Activated CD8-positive, alpha-beta memory T cell treated with anti-CD3 and anti-CD28 coated beads for 1 hour (primary cell): Measurements from ENCODE around the gene TSPO2.

Experiments used
- DNase-seq, 2 donors: peaks; one replicate each; pipeline ENCODE4 v3.0.0-alpha.2; 2020; ENCODE audit warnings: low read depth in 1 of 2; ENCODE audit errors: extremely low read depth in 1 of 2

Gene TSPO2

DNA sequence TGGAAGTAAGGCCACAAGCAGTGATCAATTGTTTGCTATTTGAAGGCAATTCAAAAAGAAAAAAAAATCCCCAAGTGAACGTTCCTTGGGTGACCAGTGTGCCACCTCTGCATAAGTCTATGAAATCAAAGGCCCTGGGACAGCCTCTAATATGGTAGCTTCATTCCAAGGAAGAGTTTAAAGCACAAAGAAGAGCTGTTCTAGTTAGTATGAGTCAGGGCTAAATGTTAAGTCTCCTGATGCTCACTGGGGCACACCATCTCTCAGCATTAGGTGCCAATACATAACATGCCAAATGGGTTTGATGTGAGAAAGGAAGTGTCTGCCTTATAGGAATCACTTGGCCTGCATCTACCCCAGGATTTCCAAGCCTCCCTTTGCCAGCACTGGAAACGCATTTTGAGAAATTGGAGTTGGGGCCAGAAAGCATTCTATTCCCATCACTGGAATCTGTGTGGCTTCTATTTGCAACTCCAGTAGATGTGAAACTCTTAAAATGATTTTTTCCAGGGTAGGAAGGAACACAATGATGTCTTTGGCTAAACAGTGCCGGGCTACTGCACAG lies 16.2 kb upstream of the TSPO2 start:
- DNase-seq = no peak

DNA sequence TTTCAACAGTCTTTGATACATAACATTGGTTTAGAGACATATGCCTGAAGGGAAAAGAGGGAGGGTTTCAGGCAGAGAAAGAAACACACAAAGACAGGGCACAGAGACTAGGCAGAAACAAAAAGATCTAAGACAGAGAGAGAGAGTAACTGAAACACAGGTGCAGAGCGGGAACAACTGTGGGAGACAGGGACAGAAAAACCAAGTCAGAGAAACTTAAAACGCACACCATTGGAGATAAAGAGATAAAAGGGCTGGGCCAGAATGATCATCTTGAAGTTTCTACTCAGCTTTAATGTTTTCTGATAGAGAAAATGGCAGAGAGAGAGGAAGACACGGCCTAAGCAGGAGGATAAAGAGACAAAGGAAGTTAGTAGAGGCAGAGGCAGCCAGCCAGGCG lies 15.0 kb upstream of the TSPO2 start:
- DNase-seq = no peak

DNA sequence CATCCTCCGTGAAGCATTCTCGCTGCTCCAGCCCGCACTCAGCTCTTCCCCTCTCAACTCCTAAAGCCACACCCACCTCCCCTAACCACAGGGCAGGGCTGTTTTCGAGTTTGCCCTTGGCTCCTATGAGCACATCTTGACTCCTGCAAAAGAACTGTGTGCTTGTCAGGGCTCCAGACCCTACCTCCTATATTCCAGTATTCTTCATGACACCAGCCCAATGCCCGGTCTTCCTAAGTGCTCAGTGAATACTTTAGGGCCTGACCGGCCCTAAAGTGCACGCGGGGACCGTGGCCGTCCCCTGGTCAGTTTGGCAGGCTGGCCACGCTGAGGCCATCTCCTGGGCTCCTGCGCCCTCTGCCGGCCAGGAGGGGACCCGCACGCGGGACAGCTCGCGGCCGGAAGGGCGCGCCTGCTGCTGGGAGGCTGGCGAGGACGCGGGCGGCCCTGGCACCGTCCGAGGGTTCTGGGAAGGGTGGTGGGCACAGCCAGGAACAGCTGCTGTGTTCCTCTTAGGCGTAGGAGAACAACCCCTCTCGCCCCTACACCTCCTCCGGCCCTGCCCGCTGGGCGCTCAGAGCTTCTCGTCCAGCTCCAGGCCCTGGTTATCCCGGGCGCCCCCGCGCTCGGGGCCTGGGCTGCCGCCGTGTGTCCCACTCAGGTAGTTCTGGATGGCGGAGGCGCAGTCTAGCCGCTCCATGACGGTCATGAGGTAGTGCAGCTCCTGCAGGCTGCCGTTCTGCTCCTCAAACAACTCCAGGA lies 14.3 kb upstream of the TSPO2 start:
- DNase-seq = peak in 1 of 2 donors; percentile 61

DNA sequence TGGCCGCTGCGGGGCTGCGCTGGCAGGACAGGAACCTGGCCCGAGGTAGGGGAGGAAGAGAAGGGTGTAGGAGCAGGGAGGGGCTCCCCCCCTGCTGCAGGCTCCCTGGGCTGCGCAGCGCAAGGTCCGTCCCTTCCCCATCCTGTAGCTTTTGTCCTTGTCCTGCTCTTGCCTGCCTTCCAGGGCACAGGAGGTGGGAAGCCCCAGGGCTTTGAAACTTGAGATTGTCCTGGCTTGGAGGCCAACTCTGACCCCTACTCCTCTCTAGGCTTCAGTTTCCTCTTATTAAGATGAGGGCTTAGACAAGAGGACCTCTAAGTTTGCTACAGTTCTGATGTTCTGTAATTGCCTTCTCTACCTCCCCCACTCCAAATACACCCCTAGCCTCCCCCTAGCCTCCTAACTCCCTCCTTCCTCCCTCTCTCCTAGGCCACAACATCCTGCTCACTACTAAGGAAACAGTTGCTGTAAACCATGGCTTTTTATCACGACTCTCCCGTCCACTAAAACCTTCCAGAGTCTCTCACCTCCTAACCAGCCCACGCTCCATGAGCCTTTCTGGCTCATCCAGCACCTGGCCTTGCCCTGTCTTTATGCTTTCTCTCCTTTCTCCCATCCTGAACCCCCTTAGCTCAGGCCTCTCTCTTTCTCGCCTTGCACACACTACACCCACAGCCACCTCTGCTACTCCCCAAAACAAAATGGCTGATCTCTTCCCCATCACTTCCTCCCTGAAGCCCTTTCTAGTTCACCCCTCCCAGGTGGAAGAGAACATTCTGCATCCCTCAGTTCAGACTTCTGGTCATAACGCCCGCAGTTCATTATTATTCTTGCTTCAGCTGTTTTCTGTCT lies 13.5 kb upstream of the TSPO2 start:
- DNase-seq = no peak

DNA sequence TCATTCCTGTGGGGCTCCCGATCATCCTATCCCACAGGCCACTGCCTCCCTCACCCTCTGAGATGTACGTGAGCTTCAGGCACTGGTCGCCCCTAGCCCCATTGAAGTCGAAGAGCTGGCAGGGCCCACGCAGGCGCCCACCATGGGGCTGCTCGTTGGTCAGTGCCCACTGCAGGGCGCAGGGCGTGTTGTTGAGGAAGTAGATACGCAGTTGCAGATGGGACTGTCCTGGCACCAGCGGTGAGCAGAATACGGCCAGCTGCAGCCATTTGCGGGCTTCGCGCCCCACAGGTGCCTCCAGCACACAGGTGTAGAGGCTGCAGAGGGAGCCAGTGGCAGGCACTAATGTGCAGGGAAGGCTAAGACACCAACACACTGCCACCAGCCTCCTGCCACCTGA lies 9.4 kb upstream of the TSPO2 start:
- no peak for DNase-seq

DNA sequence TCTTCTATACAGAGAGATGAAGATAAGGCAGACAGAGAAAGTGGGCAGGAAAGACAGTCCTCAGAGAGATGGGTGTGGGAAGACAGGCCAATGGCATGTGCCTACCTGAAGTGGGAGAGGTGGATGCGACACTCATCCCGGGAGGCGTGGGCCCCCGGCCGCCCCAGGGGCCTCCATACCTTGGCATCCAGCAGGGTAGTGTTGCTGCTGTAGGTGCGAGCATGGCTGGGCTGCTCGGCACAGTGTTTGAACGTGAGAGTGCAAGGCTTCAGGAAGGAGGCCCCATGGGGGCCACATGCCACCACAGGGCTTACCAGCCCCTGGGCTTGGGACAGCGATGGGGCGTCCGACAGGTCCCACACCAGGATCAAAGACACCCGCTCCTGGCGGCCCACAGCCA lies 8.5 kb upstream of the TSPO2 start:
- DNase-seq = no peak

DNA sequence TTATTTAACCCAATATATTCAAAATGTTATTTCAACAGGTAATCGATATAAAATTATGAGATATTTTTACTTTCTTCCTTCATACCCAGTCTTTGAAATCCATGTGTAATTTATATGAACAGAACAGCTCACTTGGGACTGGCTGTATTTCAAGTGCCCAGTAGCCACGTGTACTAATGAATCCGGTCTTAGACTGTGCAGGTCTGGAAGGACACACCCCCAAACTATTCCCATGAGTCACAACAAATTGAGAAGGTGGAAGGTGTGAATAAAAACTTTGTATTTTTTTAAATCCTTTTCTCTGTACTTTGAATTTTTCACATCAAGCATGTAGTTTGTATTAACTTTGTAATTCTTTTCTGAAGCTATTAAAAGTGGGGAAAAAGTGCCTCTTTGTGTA lies 6.1 kb upstream of the TSPO2 start:
- DNase-seq = no peak

DNA sequence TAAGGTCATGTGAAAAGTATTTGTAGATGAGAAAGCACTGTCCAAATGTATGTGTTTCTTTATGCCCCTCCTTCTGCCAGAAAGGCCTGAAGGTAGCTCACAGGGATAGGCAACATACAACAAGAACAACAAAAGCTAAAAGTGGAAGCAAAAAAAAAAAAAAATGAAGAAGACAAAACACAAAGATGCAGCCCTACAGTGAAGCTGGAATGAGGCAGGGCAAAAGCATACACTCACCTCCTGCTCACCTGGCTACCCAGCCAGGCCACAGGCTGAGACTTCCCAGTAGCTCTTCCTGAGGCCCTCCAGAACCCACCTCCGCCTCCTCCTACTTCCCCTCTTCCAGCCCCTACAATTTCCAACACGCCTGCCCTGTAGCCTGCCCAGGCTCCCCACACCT lies 5.7 kb upstream of the TSPO2 start:
- no peak for DNase-seq

DNA sequence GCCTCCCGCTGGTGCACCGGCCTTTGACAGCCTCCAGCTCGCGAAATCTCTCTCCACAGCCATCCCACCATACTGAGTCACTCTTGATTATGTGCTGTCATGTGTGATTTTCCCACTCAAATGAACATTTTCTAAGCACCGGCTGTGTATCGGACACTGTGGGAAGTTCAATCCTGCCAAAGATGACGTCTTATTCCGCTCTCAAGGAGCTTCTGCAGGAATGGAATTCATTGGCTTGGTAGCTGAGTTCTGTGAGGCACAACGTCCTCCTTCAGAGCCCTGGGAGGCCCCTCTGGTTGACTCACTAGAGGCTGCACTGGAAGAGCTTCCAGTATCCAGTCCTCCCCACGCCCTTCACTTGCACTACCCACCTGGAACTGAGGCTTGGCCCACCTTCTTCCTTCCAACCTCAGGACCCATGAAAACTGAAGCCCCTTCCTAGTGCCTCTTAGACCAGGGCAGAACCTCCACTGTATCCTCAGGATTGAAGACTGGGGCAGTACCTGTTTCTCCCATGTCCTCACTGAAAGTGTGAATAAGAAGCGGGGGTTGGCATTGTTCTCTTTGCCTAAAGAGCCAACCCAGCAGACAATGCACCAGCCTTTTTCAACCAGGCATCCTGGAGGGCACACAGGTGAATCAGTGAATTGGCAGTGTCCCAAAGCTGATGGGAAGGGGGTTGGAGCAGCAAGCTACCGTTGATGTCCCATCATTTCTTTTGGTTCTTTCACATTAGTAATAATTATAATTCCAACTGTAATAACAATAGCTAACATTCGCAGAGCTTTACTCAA lies 5.0 kb upstream of the TSPO2 start:
- DNase-seq = no peak

DNA sequence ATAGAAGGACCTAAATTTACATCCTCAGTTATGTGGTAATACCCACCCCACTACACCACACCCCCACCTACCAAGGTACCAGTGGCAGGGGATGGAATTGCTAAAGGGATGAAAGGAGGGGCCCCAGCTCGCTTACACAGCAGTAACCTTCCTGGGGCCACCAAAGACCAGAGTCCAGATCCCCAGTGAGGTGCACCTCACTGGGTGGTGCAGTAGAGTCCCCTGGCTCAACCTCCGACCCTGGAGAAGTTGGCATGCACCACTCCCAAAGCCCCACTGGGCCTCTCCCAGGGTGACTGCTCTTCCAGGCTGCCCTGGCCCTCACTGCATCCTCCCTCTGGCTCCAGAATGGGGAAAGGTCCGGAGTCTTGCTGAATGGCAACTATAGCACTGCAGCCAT lies 4.1 kb upstream of the TSPO2 start:
- DNase-seq = no peak

DNA sequence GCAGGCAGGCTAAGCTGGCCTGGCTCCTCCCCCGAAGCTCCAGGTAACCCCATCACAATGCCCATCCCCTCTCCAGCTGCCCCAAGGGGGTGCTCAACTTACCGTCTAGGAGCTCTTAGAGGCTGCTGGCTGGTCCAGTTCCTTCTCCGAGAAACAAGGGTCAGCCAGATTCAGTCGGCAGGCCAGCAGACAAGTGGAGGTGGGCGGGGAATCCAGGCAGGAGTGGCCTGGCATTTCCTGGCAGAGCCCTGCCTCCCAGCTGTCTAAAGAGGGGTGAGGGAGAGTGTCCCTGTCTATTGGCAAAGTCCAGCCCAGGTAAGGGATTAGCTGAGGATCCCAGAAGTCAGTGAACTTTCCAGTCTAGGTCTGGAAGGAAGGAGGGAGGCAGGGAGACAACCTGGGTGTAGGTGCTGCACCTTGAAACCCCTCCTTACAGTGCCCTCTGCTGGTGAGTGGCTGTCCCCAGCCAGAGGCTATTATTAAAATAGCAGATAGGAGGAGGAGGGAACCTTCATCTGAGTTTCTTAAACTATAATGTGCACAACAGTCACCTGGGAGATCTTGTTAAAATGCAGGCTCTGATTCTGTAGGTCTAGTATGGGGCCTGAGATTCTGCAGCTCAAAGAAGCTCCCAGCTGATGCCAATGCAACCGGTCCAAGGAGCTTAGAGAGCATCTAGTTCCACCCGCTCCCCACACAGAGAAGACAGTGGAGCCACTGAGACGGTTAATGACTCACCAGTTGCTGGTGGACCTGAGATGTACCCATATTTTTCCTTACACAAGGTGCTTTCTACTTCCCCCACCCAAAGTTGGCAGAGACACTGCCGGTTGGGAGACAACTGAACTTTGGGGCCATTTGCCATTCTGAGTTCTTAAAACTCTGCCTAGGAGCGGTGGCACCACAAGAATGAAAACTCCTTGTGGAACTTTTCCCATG lies 2.9 kb upstream of the TSPO2 start, which contains the start of gene UNC5CL:
UNC5CL (minus strand) TSS at position 162 of the 939 bp plus-strand sequence. CDS start 4,147 bp downstream, outside the sequence.
- DNase-seq = peak in 1 of 2 donors; percentile 27

DNA sequence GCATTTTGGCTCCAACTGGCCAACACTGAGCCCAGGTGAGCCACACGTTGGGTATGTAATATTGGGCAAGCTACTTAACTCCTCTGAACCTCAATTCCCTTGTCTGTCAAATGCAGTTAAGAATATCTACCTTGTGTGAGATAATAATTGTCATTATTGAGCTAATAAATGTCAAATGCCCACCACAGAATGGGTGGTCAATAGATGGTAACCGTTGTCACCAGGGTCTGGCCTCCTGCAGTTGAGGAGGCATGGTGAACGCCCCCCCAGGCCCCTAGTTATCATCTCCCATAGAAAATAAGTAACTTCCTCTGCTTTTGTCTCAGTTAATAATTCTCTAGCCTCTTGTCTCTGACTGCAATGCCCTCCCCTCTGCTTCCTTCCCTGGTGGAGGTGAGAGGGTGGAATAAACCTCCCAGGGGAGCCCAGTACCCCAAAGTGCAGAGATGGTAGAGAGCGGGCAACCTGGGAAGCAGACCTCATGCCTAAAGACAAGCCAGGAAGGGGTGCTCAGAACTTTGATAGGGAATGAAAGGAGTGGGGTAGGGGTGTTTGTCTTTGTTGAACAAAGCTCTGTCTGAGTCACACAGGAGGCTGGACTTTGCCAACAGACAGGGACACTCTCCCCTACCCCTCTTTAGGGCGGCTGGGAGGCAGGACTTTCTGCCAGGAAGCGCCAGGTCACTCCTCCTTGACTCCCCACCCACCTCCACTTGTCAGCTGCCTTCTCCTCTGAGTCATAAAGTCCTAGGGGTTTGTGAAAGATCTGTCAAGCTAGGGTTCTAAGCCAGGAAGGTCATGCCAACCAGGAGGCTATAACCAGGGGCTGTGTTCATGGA lies 1.9 kb upstream of the TSPO2 start:
- no peak for DNase-seq

DNA sequence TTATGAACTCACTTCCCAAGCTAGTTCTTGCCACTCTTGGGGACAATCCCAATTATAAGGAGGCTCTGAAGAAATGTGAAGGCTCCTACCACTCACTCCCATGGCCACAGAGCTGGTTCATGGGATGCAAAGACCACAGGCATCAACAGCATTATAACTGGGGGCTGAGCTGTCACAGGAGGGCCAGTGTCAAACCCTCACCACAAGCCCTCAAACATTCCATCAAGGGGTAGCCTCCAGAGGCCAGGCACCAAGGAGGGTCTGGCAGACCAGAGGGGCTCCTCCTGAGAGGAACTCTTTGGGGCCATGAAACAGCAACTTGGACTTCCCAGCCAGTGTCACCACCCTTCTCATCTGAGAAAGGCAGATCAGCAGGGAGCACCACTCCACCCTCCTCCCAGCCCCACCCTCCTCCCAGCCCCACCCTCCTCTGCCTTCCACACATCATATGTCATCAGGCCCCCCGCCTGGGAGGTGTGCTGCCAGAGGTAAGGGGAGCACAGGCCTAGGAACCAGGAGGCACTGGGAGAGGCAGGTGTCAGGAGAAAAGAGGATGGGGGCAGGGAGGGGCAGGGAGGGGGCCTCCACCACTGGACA lies 1.2 kb upstream of the TSPO2 start:
- DNase-seq = no peak

DNA sequence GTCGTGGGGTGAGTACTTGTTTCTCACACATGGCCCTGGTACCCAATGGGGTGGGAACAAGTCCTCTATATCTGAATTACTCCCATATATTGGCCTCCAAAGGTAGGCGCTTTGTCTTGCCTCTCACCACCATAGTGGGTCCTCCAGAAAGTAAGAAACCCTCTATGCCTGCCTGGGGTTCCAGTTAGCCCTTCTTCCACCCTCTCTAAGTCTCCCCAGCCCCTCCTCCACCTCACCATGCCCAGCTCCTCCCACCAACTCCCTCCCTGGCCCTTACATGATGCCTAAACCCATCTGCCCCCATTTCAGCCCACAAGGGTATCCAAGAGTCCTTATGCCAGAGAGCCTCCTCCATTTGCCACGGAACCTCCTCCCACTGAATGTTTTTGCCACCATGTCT lies 884 bp downstream of the TSPO2 start:
- no peak for DNase-seq

DNA sequence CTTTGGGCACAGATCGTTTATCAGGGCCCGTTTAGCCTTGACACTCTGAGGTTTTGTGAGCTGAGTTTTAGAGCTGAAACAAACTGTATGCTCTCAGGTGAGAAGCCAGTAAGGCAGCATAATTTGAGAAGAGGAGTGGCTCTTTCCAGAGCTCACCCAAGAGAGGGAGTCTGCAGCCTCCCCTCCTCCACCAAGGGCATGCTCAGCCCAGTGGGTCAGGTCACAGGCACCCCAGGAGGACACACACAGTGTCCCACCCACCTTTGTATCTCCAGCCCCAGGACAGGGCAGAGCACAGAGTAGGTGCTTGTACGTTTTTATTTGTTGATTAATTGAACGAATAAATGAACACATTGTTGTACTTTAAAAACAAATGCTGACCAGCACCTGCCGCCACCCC lies 3.4 kb downstream of the TSPO2 start:
- DNase-seq = no peak

DNA sequence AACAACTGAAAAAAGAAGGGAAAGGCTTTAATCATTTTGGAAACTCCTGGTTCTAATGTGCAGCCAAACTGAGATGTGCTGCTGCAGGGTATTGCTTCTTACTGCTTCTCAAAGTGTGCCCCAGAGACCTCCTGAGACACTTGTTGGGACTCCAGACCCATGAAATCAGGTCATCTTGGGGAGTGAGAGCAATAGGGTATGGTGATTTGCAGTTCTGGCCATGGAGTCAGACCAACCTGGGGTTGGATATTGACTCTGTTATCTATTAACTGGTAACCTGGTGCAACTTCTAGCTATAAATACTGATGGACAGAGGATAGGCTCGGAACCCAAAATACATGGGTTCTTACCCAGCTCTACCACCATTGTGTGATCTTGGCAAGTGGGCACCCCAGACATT lies 3.8 kb downstream of the TSPO2 start:
- DNase-seq = no peak

DNA sequence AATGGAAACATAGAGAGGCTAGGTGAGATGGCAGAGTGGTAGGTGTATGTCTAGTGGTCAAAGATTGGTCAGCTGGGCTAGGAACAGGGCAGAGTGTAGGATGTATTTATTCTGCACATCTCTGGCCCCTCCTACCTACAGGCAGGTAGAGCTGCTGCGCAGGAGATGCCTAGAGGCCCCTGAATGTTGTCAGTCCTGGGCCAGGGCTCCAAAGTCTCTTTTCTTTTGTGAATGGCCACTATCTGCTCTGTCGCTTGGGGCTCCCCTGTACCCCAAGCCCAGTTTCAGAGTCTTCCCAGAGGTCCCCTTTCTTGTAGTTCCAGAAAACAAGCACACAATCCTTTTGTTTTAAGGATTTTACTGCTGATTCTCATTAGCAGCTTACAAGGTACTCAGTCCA lies 5.0 kb downstream of the TSPO2 start:
- no peak for DNase-seq
